Loucy (cell line): ENCODE data around the gene SETD2.

Source experiments
- CTCF ChIP-seq: fragments of 200-600 bp; sonication (generic); conservative IDR thresholded peaks from 2 replicates; pipeline ENCODE4 v1.5.1; 2014; ENCODE audit warnings: mild to moderate bottlenecking, antibody characterized with exemption, low read length
- EZH2phosphoT487 ChIP-seq: fragments of 200-600 bp; IDR thresholded peaks from 2 replicates; pipeline ENCODE4 v1.6.1; 2018; ENCODE audit warnings: antibody characterized with exemption, mild to moderate bottlenecking, moderate library complexity, borderline replicate concordance

GRCh38 chr3:47014036-47014435, 149.9 kb downstream of the SETD2 start:
- TF ChIP-seq CTCF (no peak), EZH2phosphoT487 (no peak)
